D721Med (cell line): ENCODE measurements around the gene FLT3.

Experiments
- DNase-seq: peaks from one replicate; pipeline ENCODE4 v3.0.0; 2011; ENCODE audit warnings: low spot score; ENCODE audit not compliant: insufficient read length
- FAIRE-seq: peaks from 2 replicates; lab custom pipeline; 2011; peaks lifted over from hg19 to GRCh38; lab: Jason Lieb, UNC
- CTCF ChIP-seq: IDR thresholded peaks from 2 replicates; pipeline ENCODE4 v1.5.1; 2012; ENCODE audit warnings: mild to moderate bottlenecking, control low read depth; ENCODE audit not compliant: insufficient read depth; ENCODE audit errors: missing control alignments

The FLT3 gene

GRCh38 chr13:27988520-27988919 is 111.9 kb downstream of the FLT3 start, which contains the start of gene URAD:
Gene URAD (minus strand): TSS chr13:27988693. CDS start chr13:27988637, 56 bp downstream.
- DNase-seq (no peak), FAIRE-seq (no peak)

GRCh38 chr13:27985600-27985999 is 114.8 kb downstream of the FLT3 start:
- no peak for FAIRE-seq
- no peak for DNase-seq

More at GRCh38 chr13:27988520-27988919, 111.9 kb downstream of the FLT3 start, which contains the start of gene URAD:
- no peak for TF ChIP-seq CTCF

GRCh38 chr13:27982361-27982760 is 118.0 kb downstream of the FLT3 start:
- no peak for FAIRE-seq

More at GRCh38 chr13:27985600-27985999, 114.8 kb downstream of the FLT3 start:
- TF ChIP-seq CTCF, result no peak

GRCh38 chr13:27981006-27981708 is 119.2 kb downstream of the FLT3 start:
- TF ChIP-seq CTCF, result no peak
- DNase-seq, result no peak
- FAIRE-seq, result no peak

More at GRCh38 chr13:27982361-27982760, 118.0 kb downstream of the FLT3 start:
- TF ChIP-seq CTCF, result no peak
- DNase-seq, result no peak

GRCh38 chr13:27980280-27980998 is 119.9 kb downstream of the FLT3 start:
- FAIRE-seq (no peak), DNase-seq (no peak)
- TF ChIP-seq CTCF, result no peak

GRCh38 chr13:27979765-27980279 is 120.6 kb downstream of the FLT3 start:
- TF ChIP-seq CTCF, result no peak
- FAIRE-seq (no peak), DNase-seq (no peak)
